Pericardium fibroblast (primary cell): ENCODE data around the gene PLXNA2. TPM values are rescaled to one million over a fixed set of nuclear protein-coding genes. Genes with fewer than 3 reads are reported as not detected.

Source experiments
- total RNA-seq: library from RNA; depleted of rRNA; stranded (reverse); fragments of >200 nt; gene quantifications from 2 replicates; pipeline ENCODE4 v1.2.3, GENCODE V29; 2015

PLXNA2 gene, protein sequence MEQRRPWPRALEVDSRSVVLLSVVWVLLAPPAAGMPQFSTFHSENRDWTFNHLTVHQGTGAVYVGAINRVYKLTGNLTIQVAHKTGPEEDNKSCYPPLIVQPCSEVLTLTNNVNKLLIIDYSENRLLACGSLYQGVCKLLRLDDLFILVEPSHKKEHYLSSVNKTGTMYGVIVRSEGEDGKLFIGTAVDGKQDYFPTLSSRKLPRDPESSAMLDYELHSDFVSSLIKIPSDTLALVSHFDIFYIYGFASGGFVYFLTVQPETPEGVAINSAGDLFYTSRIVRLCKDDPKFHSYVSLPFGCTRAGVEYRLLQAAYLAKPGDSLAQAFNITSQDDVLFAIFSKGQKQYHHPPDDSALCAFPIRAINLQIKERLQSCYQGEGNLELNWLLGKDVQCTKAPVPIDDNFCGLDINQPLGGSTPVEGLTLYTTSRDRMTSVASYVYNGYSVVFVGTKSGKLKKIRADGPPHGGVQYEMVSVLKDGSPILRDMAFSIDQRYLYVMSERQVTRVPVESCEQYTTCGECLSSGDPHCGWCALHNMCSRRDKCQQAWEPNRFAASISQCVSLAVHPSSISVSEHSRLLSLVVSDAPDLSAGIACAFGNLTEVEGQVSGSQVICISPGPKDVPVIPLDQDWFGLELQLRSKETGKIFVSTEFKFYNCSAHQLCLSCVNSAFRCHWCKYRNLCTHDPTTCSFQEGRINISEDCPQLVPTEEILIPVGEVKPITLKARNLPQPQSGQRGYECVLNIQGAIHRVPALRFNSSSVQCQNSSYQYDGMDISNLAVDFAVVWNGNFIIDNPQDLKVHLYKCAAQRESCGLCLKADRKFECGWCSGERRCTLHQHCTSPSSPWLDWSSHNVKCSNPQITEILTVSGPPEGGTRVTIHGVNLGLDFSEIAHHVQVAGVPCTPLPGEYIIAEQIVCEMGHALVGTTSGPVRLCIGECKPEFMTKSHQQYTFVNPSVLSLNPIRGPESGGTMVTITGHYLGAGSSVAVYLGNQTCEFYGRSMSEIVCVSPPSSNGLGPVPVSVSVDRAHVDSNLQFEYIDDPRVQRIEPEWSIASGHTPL (N-terminal part only)
- 6.7 and 18.1 TPM in 2 replicates for total RNA-seq

DNA sequence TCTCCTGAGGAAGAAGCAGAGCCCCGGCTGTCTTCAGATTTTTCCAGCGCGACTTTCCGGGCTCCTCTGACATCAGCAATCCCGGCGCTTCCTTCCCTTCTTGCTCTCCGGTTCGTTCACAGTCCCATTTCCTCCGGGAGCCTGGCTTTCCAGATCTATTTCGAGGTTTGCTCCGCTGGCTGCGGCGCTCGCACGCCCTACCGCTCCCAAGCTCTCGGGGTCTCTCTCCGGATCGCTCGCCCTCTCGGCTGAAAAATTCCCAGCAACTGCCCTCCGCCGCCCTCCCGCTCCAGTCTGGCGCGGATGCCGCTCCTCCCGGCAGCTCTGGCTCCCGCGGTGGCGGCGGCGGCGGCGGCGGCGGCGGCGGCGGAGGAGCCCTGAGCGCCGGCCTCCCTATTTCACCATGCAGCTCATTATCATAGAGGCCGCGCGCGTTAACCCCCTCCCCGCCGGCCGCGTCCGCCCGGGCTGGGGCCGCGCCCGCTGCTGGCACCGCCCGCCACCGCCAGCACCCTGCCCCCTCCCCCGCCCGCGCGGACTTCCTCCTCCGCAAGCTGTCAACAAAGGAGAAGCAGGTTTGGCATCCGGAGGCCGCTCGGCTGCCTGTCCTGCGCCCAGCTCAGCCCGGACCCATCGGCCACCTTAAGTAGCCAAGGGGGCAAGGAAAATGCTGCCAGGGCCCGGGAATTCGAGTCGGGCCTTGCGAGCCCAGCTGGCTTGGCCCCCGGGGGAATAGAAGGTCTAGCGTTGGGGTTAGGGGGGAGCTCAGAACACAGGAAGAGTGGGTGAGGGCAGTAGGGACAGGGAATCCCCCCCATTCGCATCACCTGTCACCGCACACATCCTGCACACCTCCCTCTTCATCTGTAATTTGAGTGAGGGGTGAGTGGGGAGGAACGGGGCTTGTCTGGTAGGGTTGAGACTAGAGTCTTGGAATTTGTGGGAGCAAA, at the start of gene PLXNA2:
Gene PLXNA2 (minus strand): TSS at position 418 of the 950 bp plus-strand sequence. CDS start 26,462 bp downstream, outside the sequence.

